H1 (cell line): Measurements from ENCODE around the gene ASCC3. TPM values are rescaled to one million over a fixed set of nuclear protein-coding genes. Genes with fewer than 3 reads are reported as not detected.

Experiments
- CTCF ChIA-PET: fragments of 300-600 bp; sonication (Branson Sonifier 250); formaldehyde crosslinking; loops from one replicate; lab custom pipeline; 2021; ENCODE audit not compliant: partially characterized antibody; lab: Charles Lee
- POLR2A ChIA-PET: fragments of 300-600 bp; sonication (Branson Sonifier 250); formaldehyde crosslinking; loops from one replicate; lab custom pipeline; 2021; ENCODE audit warnings: inconsistent platforms; ENCODE audit not compliant: partially characterized antibody; lab: Charles Lee
- DNase-seq, 2 experiments: peaks; one replicate each; pipeline versions ENCODE4 v3.0.0 to v3.0.0-alpha.2; 2010 to 2022; ENCODE audit warnings: low spot score in 2 of 2, low read depth in 1 of 2, mixed read lengths in 1 of 2
- FAIRE-seq: peaks from 2 replicates; lab custom pipeline; 2011; peaks lifted over from hg19 to GRCh38; lab: Jason Lieb, UNC
- H2AFZ ChIP-seq: 2 replicates; pipeline ENCODE4 v1.8.1; 2012; ENCODE audit warnings: low read length, inconsistent platforms
- H2AK5ac ChIP-seq: 2 replicates; pipeline ENCODE4 v1.6.1; 2013; ENCODE audit warnings: low read depth, low read length
- H2BK120ac ChIP-seq: replicated peaks from 2 replicates; pipeline ENCODE3; 2013; ENCODE audit warnings: low read depth, low read length, inconsistent platforms
- H2BK12ac ChIP-seq: 2 replicates; pipeline ENCODE4 v1.6.1; 2013; ENCODE audit warnings: low read depth, low read length
- H2BK15ac ChIP-seq: 2 replicates; pipeline ENCODE4 v1.6.1; 2013; ENCODE audit warnings: low read length
- H2BK20ac ChIP-seq: 2 replicates; pipeline ENCODE4 v1.6.1; 2013; ENCODE audit warnings: low read length
- H2BK5ac ChIP-seq: 2 replicates; pipeline ENCODE4 v1.6.1; 2013; ENCODE audit warnings: low read depth, low read length
- H3K14ac ChIP-seq: 2 replicates; pipeline ENCODE4 v1.6.1; 2013; ENCODE audit warnings: inconsistent platforms; ENCODE audit not compliant: insufficient read length
- H3K18ac ChIP-seq: 2 replicates; pipeline ENCODE4 v1.6.1; 2013; ENCODE audit warnings: low read length; ENCODE audit errors: extremely low read depth
- H3K23ac ChIP-seq: 2 replicates; pipeline ENCODE4 v1.6.1; 2013; ENCODE audit warnings: inconsistent platforms; ENCODE audit not compliant: insufficient read length
- H3K23me2 ChIP-seq: 2 replicates; pipeline ENCODE4 v1.6.1; 2013; ENCODE audit warnings: low read depth, low read length
- H3K27ac ChIP-seq: 2 replicates; pipeline ENCODE4 v1.6.1; 2011; ENCODE audit warnings: low read depth, low read length, inconsistent platforms
- H3K27me3 ChIP-seq, 4 experiments: replicated peaks in 1 of 4; 1 replicate in 1 of 4; 2 replicates in 3 of 4; pipeline versions ENCODE4 v1.6.1 to v1.8.1; 2011 to 2013; ENCODE audit warnings: low read length in 3 of 4, mild to moderate bottlenecking in 3 of 4, inconsistent platforms in 2 of 4, mixed read lengths in 2 of 4, moderate library complexity in 1 of 4; ENCODE audit not compliant: control insufficient read depth in 3 of 4, insufficient read depth in 3 of 4; ENCODE audit errors: extremely low read depth in 1 of 4
- H3K36me3 ChIP-seq, 4 experiments: 2 replicates each; pipeline versions ENCODE4 v1.6.1 to v1.8.1; 2011 to 2013; ENCODE audit warnings: mild to moderate bottlenecking in 4 of 4, low read length in 3 of 4, moderate library complexity in 2 of 4, control low read depth in 1 of 4, inconsistent platforms in 1 of 4; ENCODE audit not compliant: insufficient read depth in 4 of 4, control insufficient read depth in 2 of 4
- H3K4ac ChIP-seq: replicated peaks from 2 replicates; pipeline ENCODE3; 2013; ENCODE audit warnings: low read length, low read depth, mixed read lengths, inconsistent platforms; ENCODE audit not compliant: insufficient read length
- H3K4me1 ChIP-seq, 4 experiments: replicated peaks in 1 of 4; 1 replicate in 1 of 4; 2 replicates in 3 of 4; pipeline versions ENCODE4 v1.6.1 to v1.8.1; 2011 to 2013; ENCODE audit warnings: low read length in 3 of 4, inconsistent platforms in 2 of 4, mixed read lengths in 1 of 4; ENCODE audit not compliant: insufficient read depth in 4 of 4, control insufficient read depth in 3 of 4
- H3K4me2 ChIP-seq, 2 experiments: 2 replicates each; pipeline versions ENCODE4 v1.6.1 to v1.8.1; 2011 to 2013; ENCODE audit warnings: low read depth in 2 of 2, low read length in 2 of 2, control low read depth in 1 of 2, inconsistent platforms in 1 of 2, mild to moderate bottlenecking in 1 of 2; ENCODE audit not compliant: insufficient read depth in 1 of 2
- H3K4me3 ChIP-seq, 4 experiments: fragments of 200-600, 300-600 bp in 1 of 4; sonication (generic), shearing (Covaris generic), sonication (Bioruptor Twin) in 1 of 4; 2 replicates each; pipeline versions ENCODE4 v1.5.1 to v1.8.1; 2011 to 2016; ENCODE audit warnings: low read length in 4 of 4, low read depth in 3 of 4, control low read depth in 2 of 4, inconsistent platforms in 2 of 4, mild to moderate bottlenecking in 2 of 4, mixed read lengths in 1 of 4, moderate library complexity in 1 of 4; ENCODE audit not compliant: insufficient read depth in 2 of 4; ENCODE audit errors: extremely low read depth in 1 of 4
- H3K56ac ChIP-seq: replicated peaks from 2 replicates; pipeline ENCODE3; 2013; ENCODE audit warnings: low read depth, mild to moderate bottlenecking, mixed read lengths, low read length, inconsistent platforms; ENCODE audit not compliant: insufficient read length
- H3K79me1 ChIP-seq: 2 replicates; pipeline ENCODE4 v1.6.1; 2013; ENCODE audit warnings: low read depth, low read length, control low read depth
- H3K79me2 ChIP-seq, 2 experiments: 2 replicates each; pipeline versions ENCODE4 v1.6.1 to v1.8.1; 2012 to 2013; ENCODE audit warnings: low read length in 2 of 2, mild to moderate bottlenecking in 2 of 2, inconsistent platforms in 1 of 2; ENCODE audit not compliant: insufficient read depth in 2 of 2, control insufficient read depth in 1 of 2
- H3K9ac ChIP-seq, 4 experiments: replicated peaks in 1 of 4; 1 replicate in 1 of 4; 2 replicates in 3 of 4; pipeline versions ENCODE4 v1.6.1 to v1.8.1; 2011 to 2013; ENCODE audit warnings: low read depth in 3 of 4, low read length in 3 of 4, control low read depth in 2 of 4, mild to moderate bottlenecking in 2 of 4, moderate library complexity in 2 of 4, inconsistent platforms in 1 of 4; ENCODE audit errors: extremely low read depth in 1 of 4
- H3K9me3 ChIP-seq, 2 experiments: 2 replicates each; pipeline versions ENCODE4 v1.6.1 to v1.8.1; 2012 to 2013; ENCODE audit warnings: mild to moderate bottlenecking in 2 of 2, moderate library complexity in 2 of 2, control low read depth in 1 of 2, inconsistent platforms in 1 of 2, low read depth in 1 of 2, low read length in 1 of 2, mixed read lengths in 1 of 2; ENCODE audit not compliant: insufficient read depth in 2 of 2
- H4K20me1 ChIP-seq, 2 experiments: replicated peaks in 1 of 2; 2 replicates each; pipeline versions ENCODE3 to v1.8.1; 2011 to 2013; ENCODE audit warnings: inconsistent platforms in 2 of 2, low read length in 2 of 2, mild to moderate bottlenecking in 1 of 2; ENCODE audit not compliant: insufficient read depth in 2 of 2, control insufficient read depth in 1 of 2
- H4K5ac ChIP-seq: 2 replicates; pipeline ENCODE4 v1.6.1; 2013; ENCODE audit warnings: low read length, low read depth, mixed read lengths, inconsistent platforms; ENCODE audit not compliant: insufficient read length
- H4K8ac ChIP-seq: 2 replicates; pipeline ENCODE4 v1.8.0; 2013; ENCODE audit warnings: mild to moderate bottlenecking, moderate library complexity, low read length, inconsistent platforms; ENCODE audit not compliant: insufficient read depth; ENCODE audit errors: extremely low read depth
- H4K91ac ChIP-seq: replicated peaks from 2 replicates; pipeline ENCODE3; 2013; ENCODE audit warnings: low read length, mixed read lengths, inconsistent platforms; ENCODE audit not compliant: insufficient read length
- CBX5 ChIP-seq: fragments of 300-800, 300-1000 bp; sonication (generic); IDR thresholded peaks from 2 replicates; pipeline ENCODE4 v1.7.1; 2016; ENCODE audit warnings: antibody characterized with exemption, low read length, low read depth
- FOSL1 ChIP-seq: IDR thresholded peaks from 2 replicates; pipeline ENCODE4 v1.6.1; 2011; ENCODE audit warnings: mild to moderate bottlenecking, low read depth, low read length, moderate library complexity; ENCODE audit not compliant: insufficient read depth
- KDM4A ChIP-seq: IDR thresholded peaks from one replicate; pipeline ENCODE4 v1.7.1; 2012; ENCODE audit warnings: low read depth, mild to moderate bottlenecking, moderate library complexity, low read length, inconsistent platforms; ENCODE audit not compliant: severe bottlenecking
- RNF2 ChIP-seq: fragments of 200-900, 300-1000 bp; sonication (generic); IDR thresholded peaks from 2 replicates; pipeline ENCODE4 v1.7.1; 2016; ENCODE audit warnings: borderline replicate concordance, low read depth, mild to moderate bottlenecking, antibody characterized with exemption, low read length; ENCODE audit not compliant: poor library complexity, severe bottlenecking; ENCODE audit errors: missing control alignments
- SP2 ChIP-seq: IDR thresholded peaks from 2 replicates; pipeline ENCODE4 v1.6.1; 2012; ENCODE audit warnings: mild to moderate bottlenecking, low read length, inconsistent platforms
- TAF1 ChIP-seq: IDR thresholded peaks from 2 replicates; pipeline ENCODE4 v1.6.1; 2011; ENCODE audit warnings: mild to moderate bottlenecking, low read depth, low read length
- YY1 ChIP-seq: IDR thresholded peaks from 2 replicates; pipeline ENCODE4 v1.6.1; 2011; ENCODE audit warnings: low read depth, mild to moderate bottlenecking, low read length
- whole genome bisulfite sequencing, 2 experiments: shearing (Covaris generic) in 1 of 2; methylation state at CpG; one replicate each; pipeline versions ENCODE4 v1.1.6 to v1.1.7; 2013 to 2015; ENCODE audit warnings: low lambda C conversion rate in 2 of 2, mixed read lengths in 2 of 2, inconsistent platforms in 1 of 2, low coverage in 1 of 2, missing lambda C conversion rate in 1 of 2; ENCODE audit not compliant: insufficient replicate concordance in 2 of 2, insufficient coverage in 1 of 2, insufficient read length in 1 of 2; ENCODE audit errors: extremely low coverage in 1 of 2, missing lambda C conversion rate in 1 of 2; 5-methylcytosine and 5-hydroxymethylcytosine counted together
- polyA plus RNA-seq, 7 experiments: library from polyadenylated mRNA; depleted of rRNA in 3 of 7; stranded (reverse) in 5 of 7; unstranded in 2 of 7; fragments of >200 nt in 5 of 7; fragments of 200-250 nt in 2 of 7; gene quantifications; 1 replicate in 5 of 7; 2 replicates in 1 of 7; 4 replicates in 1 of 7; pipeline versions ENCODE4 v1.2.1 to v1.2.3, GENCODE V29; 2011 to 2013; ENCODE audit warnings: missing spikeins in 2 of 7, mixed read lengths in 2 of 7
- total RNA-seq: library from RNA; stranded (reverse); fragmentation: NEBNext Ultra II Directional; extraction: Animal tissue kit (Norgen Biotek cat#: 25700); gene quantifications from 2 replicates; pipeline ENCODE4 v1.2.1, GENCODE V29; 2021

Gene ASCC3
- total and polyA plus RNA-seq, 2 of the 8 experiments (the other 6 are each of a cell fraction or from before 2014, with no cell fraction given) = 37.5 to 77.8 TPM

- H3K18ac ChIP-seq = no peak overlapping the region
- no peaks in the 10 kb centered on the region for H3K79me2 ChIP-seq
- no peaks in the 10 kb centered on the region for H3K79me1 ChIP-seq
- H2BK15ac ChIP-seq = no peak overlapping the region
- H2AFZ ChIP-seq = no peak overlapping the region
- no peak overlapping the region for H3K4ac ChIP-seq
- no peaks in the 10 kb centered on the region for H4K20me1 ChIP-seq
- H2BK5ac ChIP-seq = no peak overlapping the region
- no peaks in the 10 kb centered on the region for H3K23me2 ChIP-seq
- no peak overlapping the region for H3K56ac ChIP-seq
- DNase-seq (no peak), FAIRE-seq (no peak)
- no peak overlapping the region for H3K23ac ChIP-seq
- H3K4me1 ChIP-seq = no peaks in the 10 kb centered on the region
- H3K4me3 ChIP-seq = no peak overlapping the region
- no peak overlapping the region for H3K9ac ChIP-seq
- H2AK5ac ChIP-seq = no peak overlapping the region
- no peaks in the 10 kb centered on the region for H3K27me3 ChIP-seq
- no peak overlapping the region for H3K27ac ChIP-seq
- H2BK20ac ChIP-seq = no peak overlapping the region
- ChIA-PET POLR2A (no interaction called here), CTCF (interaction anchor here (0.6 kb wide), 1 partner anchor 300 kb away, joined by 3 read pairs; no protein-coding TSS in a partner anchor)
- H3K36me3 ChIP-seq = no peaks in the 10 kb centered on the region
- no peak overlapping the region for H4K8ac ChIP-seq
- H2BK120ac ChIP-seq = no peak overlapping the region
- no peaks in the 10 kb centered on the region for H3K9me3 ChIP-seq
- H3K4me2 ChIP-seq = no peak overlapping the region
- no peak overlapping the region for H2BK12ac ChIP-seq
- no peak overlapping the region for H4K5ac ChIP-seq
- no peak overlapping the region for H4K91ac ChIP-seq
- no peak overlapping the region for H3K14ac ChIP-seq
- WGBS, 2 experiments = 97% methylated on average over 2 of the region's 2 CpGs; no CpG with 5 or more reads in 1 of the 2 experiments
- TF ChIP-seq SP2 (no peak), KDM4A (no peak), CBX5 (no peak), RNF2 (no peak), FOSL1 (no peak), YY1 (no peak), TAF1 (no peak)
These were observed 331.5 kb downstream of the ASCC3 start for GRCh38 chr6:100549406-100550167.
